H1 (cell line): Measurements from ENCODE around the gene PPP1R12A. TPM values are rescaled to one million over a fixed set of nuclear protein-coding genes. Genes with fewer than 3 reads are reported as not detected.

Experiments used
- CTCF ChIA-PET: fragments of 300-600 bp; sonication (Branson Sonifier 250); formaldehyde crosslinking; loops from one replicate; lab custom pipeline; 2021; ENCODE audit not compliant: partially characterized antibody; lab: Charles Lee
- POLR2A ChIA-PET: fragments of 300-600 bp; sonication (Branson Sonifier 250); formaldehyde crosslinking; loops from one replicate; lab custom pipeline; 2021; ENCODE audit warnings: inconsistent platforms; ENCODE audit not compliant: partially characterized antibody; lab: Charles Lee
- DNase-seq, 2 experiments: peaks; one replicate each; pipeline versions ENCODE4 v3.0.0 to v3.0.0-alpha.2; 2010 to 2022; ENCODE audit warnings: low spot score in 2 of 2, low read depth in 1 of 2, mixed read lengths in 1 of 2
- FAIRE-seq: peaks from 2 replicates; lab custom pipeline; 2011; peaks lifted over from hg19 to GRCh38; lab: Jason Lieb, UNC
- H2AFZ ChIP-seq: 2 replicates; pipeline ENCODE4 v1.8.1; 2012; ENCODE audit warnings: low read length, inconsistent platforms
- H2AK5ac ChIP-seq: 2 replicates; pipeline ENCODE4 v1.6.1; 2013; ENCODE audit warnings: low read depth, low read length
- H2BK120ac ChIP-seq: replicated peaks from 2 replicates; pipeline ENCODE3; 2013; ENCODE audit warnings: low read depth, low read length, inconsistent platforms
- H2BK12ac ChIP-seq: 2 replicates; pipeline ENCODE4 v1.6.1; 2013; ENCODE audit warnings: low read depth, low read length
- H2BK15ac ChIP-seq: 2 replicates; pipeline ENCODE4 v1.6.1; 2013; ENCODE audit warnings: low read length
- H2BK20ac ChIP-seq: 2 replicates; pipeline ENCODE4 v1.6.1; 2013; ENCODE audit warnings: low read length
- H2BK5ac ChIP-seq: 2 replicates; pipeline ENCODE4 v1.6.1; 2013; ENCODE audit warnings: low read depth, low read length
- H3K14ac ChIP-seq: 2 replicates; pipeline ENCODE4 v1.6.1; 2013; ENCODE audit warnings: inconsistent platforms; ENCODE audit not compliant: insufficient read length
- H3K18ac ChIP-seq: 2 replicates; pipeline ENCODE4 v1.6.1; 2013; ENCODE audit warnings: low read length; ENCODE audit errors: extremely low read depth
- H3K23ac ChIP-seq: 2 replicates; pipeline ENCODE4 v1.6.1; 2013; ENCODE audit warnings: inconsistent platforms; ENCODE audit not compliant: insufficient read length
- H3K23me2 ChIP-seq: 2 replicates; pipeline ENCODE4 v1.6.1; 2013; ENCODE audit warnings: low read depth, low read length
- H3K27ac ChIP-seq: 2 replicates; pipeline ENCODE4 v1.6.1; 2011; ENCODE audit warnings: low read depth, low read length, inconsistent platforms
- H3K27me3 ChIP-seq, 4 experiments: replicated peaks in 1 of 4; 1 replicate in 1 of 4; 2 replicates in 3 of 4; pipeline versions ENCODE4 v1.6.1 to v1.8.1; 2011 to 2013; ENCODE audit warnings: low read length in 3 of 4, mild to moderate bottlenecking in 3 of 4, inconsistent platforms in 2 of 4, mixed read lengths in 2 of 4, moderate library complexity in 1 of 4; ENCODE audit not compliant: control insufficient read depth in 3 of 4, insufficient read depth in 3 of 4; ENCODE audit errors: extremely low read depth in 1 of 4
- H3K36me3 ChIP-seq, 4 experiments: 2 replicates each; pipeline versions ENCODE4 v1.6.1 to v1.8.1; 2011 to 2013; ENCODE audit warnings: mild to moderate bottlenecking in 4 of 4, low read length in 3 of 4, moderate library complexity in 2 of 4, control low read depth in 1 of 4, inconsistent platforms in 1 of 4; ENCODE audit not compliant: insufficient read depth in 4 of 4, control insufficient read depth in 2 of 4
- H3K4ac ChIP-seq: replicated peaks from 2 replicates; pipeline ENCODE3; 2013; ENCODE audit warnings: low read length, low read depth, mixed read lengths, inconsistent platforms; ENCODE audit not compliant: insufficient read length
- H3K4me1 ChIP-seq, 4 experiments: replicated peaks in 1 of 4; 1 replicate in 1 of 4; 2 replicates in 3 of 4; pipeline versions ENCODE4 v1.6.1 to v1.8.1; 2011 to 2013; ENCODE audit warnings: low read length in 3 of 4, inconsistent platforms in 2 of 4, mixed read lengths in 1 of 4; ENCODE audit not compliant: insufficient read depth in 4 of 4, control insufficient read depth in 3 of 4
- H3K4me2 ChIP-seq, 2 experiments: 2 replicates each; pipeline versions ENCODE4 v1.6.1 to v1.8.1; 2011 to 2013; ENCODE audit warnings: low read depth in 2 of 2, low read length in 2 of 2, control low read depth in 1 of 2, inconsistent platforms in 1 of 2, mild to moderate bottlenecking in 1 of 2; ENCODE audit not compliant: insufficient read depth in 1 of 2
- H3K4me3 ChIP-seq, 4 experiments: fragments of 200-600, 300-600 bp in 1 of 4; sonication (generic), shearing (Covaris generic), sonication (Bioruptor Twin) in 1 of 4; 2 replicates each; pipeline versions ENCODE4 v1.5.1 to v1.8.1; 2011 to 2016; ENCODE audit warnings: low read length in 4 of 4, low read depth in 3 of 4, control low read depth in 2 of 4, inconsistent platforms in 2 of 4, mild to moderate bottlenecking in 2 of 4, mixed read lengths in 1 of 4, moderate library complexity in 1 of 4; ENCODE audit not compliant: insufficient read depth in 2 of 4; ENCODE audit errors: extremely low read depth in 1 of 4
- H3K56ac ChIP-seq: replicated peaks from 2 replicates; pipeline ENCODE3; 2013; ENCODE audit warnings: low read depth, mild to moderate bottlenecking, mixed read lengths, low read length, inconsistent platforms; ENCODE audit not compliant: insufficient read length
- H3K79me1 ChIP-seq: 2 replicates; pipeline ENCODE4 v1.6.1; 2013; ENCODE audit warnings: low read depth, low read length, control low read depth
- H3K79me2 ChIP-seq, 2 experiments: 2 replicates each; pipeline versions ENCODE4 v1.6.1 to v1.8.1; 2012 to 2013; ENCODE audit warnings: low read length in 2 of 2, mild to moderate bottlenecking in 2 of 2, inconsistent platforms in 1 of 2; ENCODE audit not compliant: insufficient read depth in 2 of 2, control insufficient read depth in 1 of 2
- H3K9ac ChIP-seq, 4 experiments: replicated peaks in 1 of 4; 1 replicate in 1 of 4; 2 replicates in 3 of 4; pipeline versions ENCODE4 v1.6.1 to v1.8.1; 2011 to 2013; ENCODE audit warnings: low read depth in 3 of 4, low read length in 3 of 4, control low read depth in 2 of 4, mild to moderate bottlenecking in 2 of 4, moderate library complexity in 2 of 4, inconsistent platforms in 1 of 4; ENCODE audit errors: extremely low read depth in 1 of 4
- H3K9me3 ChIP-seq, 2 experiments: 2 replicates each; pipeline versions ENCODE4 v1.6.1 to v1.8.1; 2012 to 2013; ENCODE audit warnings: mild to moderate bottlenecking in 2 of 2, moderate library complexity in 2 of 2, control low read depth in 1 of 2, inconsistent platforms in 1 of 2, low read depth in 1 of 2, low read length in 1 of 2, mixed read lengths in 1 of 2; ENCODE audit not compliant: insufficient read depth in 2 of 2
- H4K20me1 ChIP-seq, 2 experiments: replicated peaks in 1 of 2; 2 replicates each; pipeline versions ENCODE3 to v1.8.1; 2011 to 2013; ENCODE audit warnings: inconsistent platforms in 2 of 2, low read length in 2 of 2, mild to moderate bottlenecking in 1 of 2; ENCODE audit not compliant: insufficient read depth in 2 of 2, control insufficient read depth in 1 of 2
- H4K5ac ChIP-seq: 2 replicates; pipeline ENCODE4 v1.6.1; 2013; ENCODE audit warnings: low read length, low read depth, mixed read lengths, inconsistent platforms; ENCODE audit not compliant: insufficient read length
- H4K8ac ChIP-seq: 2 replicates; pipeline ENCODE4 v1.8.0; 2013; ENCODE audit warnings: mild to moderate bottlenecking, moderate library complexity, low read length, inconsistent platforms; ENCODE audit not compliant: insufficient read depth; ENCODE audit errors: extremely low read depth
- H4K91ac ChIP-seq: replicated peaks from 2 replicates; pipeline ENCODE3; 2013; ENCODE audit warnings: low read length, mixed read lengths, inconsistent platforms; ENCODE audit not compliant: insufficient read length
- JUND ChIP-seq: IDR thresholded peaks from 2 replicates; pipeline ENCODE4 v1.6.1; 2011; ENCODE audit warnings: mild to moderate bottlenecking, improper control_type of control experiment, low read length
- POU5F1 ChIP-seq: IDR thresholded peaks from 2 replicates; pipeline ENCODE4 v1.6.1; 2011; ENCODE audit warnings: low read depth, mild to moderate bottlenecking, low read length, moderate library complexity
- USF2 ChIP-seq: IDR thresholded peaks from 2 replicates; pipeline ENCODE4 v1.6.1; 2011; ENCODE audit warnings: low read length, improper control_type of control experiment
- WGBS, 2 experiments: shearing (Covaris generic) in 1 of 2; methylation state at CpG; one replicate each; pipeline versions ENCODE4 v1.1.6 to v1.1.7; 2013 to 2015; ENCODE audit warnings: low lambda C conversion rate in 2 of 2, mixed read lengths in 2 of 2, inconsistent platforms in 1 of 2, low coverage in 1 of 2, missing lambda C conversion rate in 1 of 2; ENCODE audit not compliant: insufficient replicate concordance in 2 of 2, insufficient coverage in 1 of 2, insufficient read length in 1 of 2; ENCODE audit errors: extremely low coverage in 1 of 2, missing lambda C conversion rate in 1 of 2; 5-methylcytosine and 5-hydroxymethylcytosine counted together
- polyA plus RNA-seq, 7 experiments: library from polyadenylated mRNA; depleted of rRNA in 3 of 7; stranded (reverse) in 5 of 7; unstranded in 2 of 7; fragments of >200 nt in 5 of 7; fragments of 200-250 nt in 2 of 7; gene quantifications; 1 replicate in 5 of 7; 2 replicates in 1 of 7; 4 replicates in 1 of 7; pipeline versions ENCODE4 v1.2.1 to v1.2.3, GENCODE V29; 2011 to 2013; ENCODE audit warnings: missing spikeins in 2 of 7, mixed read lengths in 2 of 7
- total RNA-seq: library from RNA; stranded (reverse); fragmentation: NEBNext Ultra II Directional; extraction: Animal tissue kit (Norgen Biotek cat#: 25700); gene quantifications from 2 replicates; pipeline ENCODE4 v1.2.1, GENCODE V29; 2021
- TF ChIP-seq, protein P1 (sequence below): IDR thresholded peaks from 2 replicates; pipeline ENCODE4 v1.6.1; 2012; ENCODE audit warnings: inconsistent platforms

PPP1R12A gene
- total and polyA plus RNA-seq, 2 of the 8 experiments (the other 6 are each of a cell fraction or from before 2014, with no cell fraction given) = 14.7 to 81.5 TPM

- H3K79me2 ChIP-seq = peaks cover 0 to 13% of the 10 kb centered on the region in 2 experiments; a peak in 3 of 4 replicates
- H4K20me1 ChIP-seq = peaks cover 0 to 1% of the 10 kb centered on the region in 2 experiments
- H2BK20ac ChIP-seq = no peak overlapping the region
- no peak for FAIRE-seq
- no peak for DNase-seq
- no peak overlapping the region for H2BK15ac ChIP-seq
- no peak overlapping the region for H2BK5ac ChIP-seq
- H4K91ac ChIP-seq = no peak overlapping the region
- H3K79me1 ChIP-seq = no peaks in the 10 kb centered on the region; the same call in 1 of the 2 replicates
- no peak for TF ChIP-seq JUND
- TF ChIP-seq, protein P1, sequence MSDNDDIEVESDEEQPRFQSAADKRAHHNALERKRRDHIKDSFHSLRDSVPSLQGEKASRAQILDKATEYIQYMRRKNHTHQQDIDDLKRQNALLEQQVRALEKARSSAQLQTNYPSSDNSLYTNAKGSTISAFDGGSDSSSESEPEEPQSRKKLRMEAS = no peak
- TF ChIP-seq USF2 = no peak
- TF ChIP-seq POU5F1 = no peak
- H3K23ac ChIP-seq = no peak overlapping the region
- no peak overlapping the region for H3K27ac ChIP-seq
- H3K4ac ChIP-seq = no peak overlapping the region
- H3K4me3 ChIP-seq = no peak overlapping the region
- no peak overlapping the region for H3K9ac ChIP-seq
- H4K8ac ChIP-seq = no peak overlapping the region
- peaks cover 17 to 26% of the 10 kb centered on the region in 2 experiments; a peak in 3 of 4 replicates for H3K9me3 ChIP-seq
- H2BK12ac ChIP-seq = no peak overlapping the region
- WGBS, 2 experiments = 100% methylated on average over 3 of the region's 3 CpGs; no CpG with 5 or more reads in 1 of the 2 experiments
- no peak overlapping the region for H4K5ac ChIP-seq
- H3K4me1 ChIP-seq = no peaks in the 10 kb centered on the region
- POLR2A ChIA-PET = no interaction called here
- no peak overlapping the region for H2AFZ ChIP-seq
- peaks cover 0 to 24% (median 11%) of the 10 kb centered on the region in 4 experiments; a peak in 4 of 8 replicates for H3K36me3 ChIP-seq
- no peak overlapping the region for H3K14ac ChIP-seq
- no peak overlapping the region for H3K18ac ChIP-seq
- H3K4me2 ChIP-seq = no peak overlapping the region
- CTCF ChIA-PET = no interaction called here
- H3K56ac ChIP-seq = no peak overlapping the region
- no peaks in the 10 kb centered on the region for H3K23me2 ChIP-seq
- no peaks in the 10 kb centered on the region for H3K27me3 ChIP-seq
- no peak overlapping the region for H2AK5ac ChIP-seq
- no peak overlapping the region for H2BK120ac ChIP-seq
These were observed 96.5 kb downstream of the PPP1R12A start for GRCh38 chr12:79838359-79838758.
